ENCODE measurements around the gene DYSF.

The DYSF gene

DNA sequence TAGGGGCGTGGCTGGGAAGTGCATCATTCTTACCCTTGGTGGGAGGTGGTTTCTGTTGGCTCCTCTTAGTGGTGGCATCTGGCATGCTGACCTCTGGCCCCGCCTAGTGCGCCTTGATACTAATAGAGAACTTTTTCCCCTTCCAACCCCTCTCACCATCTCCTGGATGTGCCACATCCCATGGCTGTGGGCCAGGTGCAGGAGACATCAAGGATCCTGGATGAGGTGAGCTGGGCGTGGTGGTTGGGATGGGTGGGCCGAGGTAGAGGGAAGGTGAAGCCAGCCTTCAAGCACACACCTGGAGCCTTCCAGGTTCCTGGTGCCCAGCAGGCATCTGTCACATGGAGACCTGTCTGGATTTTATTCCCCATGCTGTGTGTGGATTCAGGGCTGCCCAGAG lies 149.2 kb downstream of the DYSF start:
- no peak for DNase-seq (ENCODE audit: low read depth)
- TF ChIP-seq, protein P1, sequence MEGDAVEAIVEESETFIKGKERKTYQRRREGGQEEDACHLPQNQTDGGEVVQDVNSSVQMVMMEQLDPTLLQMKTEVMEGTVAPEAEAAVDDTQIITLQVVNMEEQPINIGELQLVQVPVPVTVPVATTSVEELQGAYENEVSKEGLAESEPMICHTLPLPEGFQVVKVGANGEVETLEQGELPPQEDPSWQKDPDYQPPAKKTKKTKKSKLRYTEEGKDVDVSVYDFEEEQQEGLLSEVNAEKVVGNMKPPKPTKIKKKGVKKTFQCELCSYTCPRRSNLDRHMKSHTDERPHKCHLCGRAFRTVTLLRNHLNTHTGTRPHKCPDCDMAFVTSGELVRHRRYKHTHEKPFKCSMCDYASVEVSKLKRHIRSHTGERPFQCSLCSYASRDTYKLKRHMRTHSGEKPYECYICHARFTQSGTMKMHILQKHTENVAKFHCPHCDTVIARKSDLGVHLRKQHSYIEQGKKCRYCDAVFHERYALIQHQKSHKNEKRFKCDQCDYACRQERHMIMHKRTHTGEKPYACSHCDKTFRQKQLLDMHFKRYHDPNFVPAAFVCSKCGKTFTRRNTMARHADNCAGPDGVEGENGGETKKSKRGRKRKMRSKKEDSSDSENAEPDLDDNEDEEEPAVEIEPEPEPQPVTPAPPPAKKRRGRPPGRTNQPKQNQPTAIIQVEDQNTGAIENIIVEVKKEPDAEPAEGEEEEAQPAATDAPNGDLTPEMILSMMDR (IDR thresholded peaks at IDR 0.05; ENCODE audit: low read length, missing control alignments) = no peak

DNA sequence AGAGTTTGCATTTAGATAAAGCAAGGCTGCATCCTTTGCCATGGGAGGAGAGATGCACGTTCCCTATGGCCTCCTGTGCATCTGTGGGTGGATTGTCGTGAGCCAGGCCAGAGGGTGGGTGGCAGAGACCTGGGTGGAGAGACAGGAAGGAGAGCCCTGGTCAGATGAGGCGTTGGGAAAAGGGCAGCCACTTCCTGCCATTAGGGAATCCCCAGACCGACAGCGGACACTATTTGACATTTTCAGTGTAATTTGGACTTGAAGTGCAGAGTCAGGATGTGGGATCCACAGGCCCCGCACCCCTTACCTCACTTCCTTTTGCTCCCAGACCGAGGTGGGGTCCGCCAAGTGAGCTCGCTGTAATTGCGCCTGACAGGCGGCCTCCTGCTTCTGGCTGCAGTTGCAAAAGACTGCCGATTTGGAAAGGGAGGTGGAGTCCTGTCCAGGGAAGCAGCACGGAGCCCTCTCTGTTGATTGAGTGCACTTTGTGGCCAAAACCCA lies 150.0 kb downstream of the DYSF start:
- TF ChIP-seq, protein P1 (IDR thresholded peaks at IDR 0.05; ENCODE audit: low read length, missing control alignments) = no peak
- H3K4me3 ChIP-seq (replicated peaks; ENCODE audit: low read depth, low read length) = no peak overlapping the region
- DNase-seq (ENCODE audit: low read depth) = peak; percentile 44

More for the DNA sequence above, 149.2 kb downstream of the DYSF start:
- no peak overlapping the region for H3K4me3 ChIP-seq (replicated peaks; ENCODE audit: low read depth, low read length)

DNA sequence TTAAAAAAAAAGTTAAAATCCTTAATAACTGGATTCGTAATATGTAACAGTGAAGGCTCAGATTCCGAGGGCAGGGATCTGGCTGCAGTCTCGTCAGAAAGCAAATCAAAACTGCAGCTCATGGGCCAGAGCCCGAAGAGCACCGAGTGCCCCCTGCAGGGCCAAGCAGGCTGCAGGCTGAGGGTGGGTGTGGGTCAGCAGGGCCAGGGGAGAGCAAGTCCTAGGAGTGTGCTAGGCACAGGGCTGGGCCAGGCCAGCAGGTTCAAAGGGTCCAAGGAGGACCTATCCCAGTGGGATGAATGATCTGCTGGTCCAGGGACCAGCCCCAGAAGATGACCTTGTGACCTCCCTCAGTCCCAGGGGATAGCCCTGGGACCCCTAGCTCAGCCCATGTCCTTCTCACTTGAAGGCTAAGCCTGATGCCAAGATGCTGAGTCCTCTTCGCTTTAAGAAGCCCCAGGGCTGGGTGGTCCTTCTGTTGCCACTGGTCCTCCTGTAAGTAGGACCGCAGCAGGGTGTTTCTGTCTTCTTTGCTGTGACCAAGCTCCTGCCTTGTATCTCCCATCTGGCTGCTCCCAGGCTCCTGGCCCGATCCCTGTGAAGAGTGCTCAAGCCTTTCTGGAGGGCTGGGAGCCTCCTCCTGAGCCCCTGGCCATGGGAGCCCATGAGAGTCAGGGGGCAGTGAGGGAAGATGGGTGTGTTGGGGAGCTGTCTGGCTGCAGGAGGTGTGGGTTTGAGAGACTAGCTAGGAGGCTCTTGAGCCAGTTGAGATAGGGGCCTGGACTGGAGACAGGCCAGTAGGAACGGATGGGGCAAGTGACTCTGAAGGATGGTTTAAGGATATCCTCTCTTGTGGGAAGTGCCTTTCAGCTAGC lies 150.7 kb downstream of the DYSF start:
- DNase-seq (ENCODE audit: low read depth) = no peak
- TF ChIP-seq, protein P1 (IDR thresholded peaks at IDR 0.05; ENCODE audit: low read length, missing control alignments) = peak; percentile 14
- H3K4me3 ChIP-seq (replicated peaks; ENCODE audit: low read depth, low read length) = no peak overlapping the region

DNA sequence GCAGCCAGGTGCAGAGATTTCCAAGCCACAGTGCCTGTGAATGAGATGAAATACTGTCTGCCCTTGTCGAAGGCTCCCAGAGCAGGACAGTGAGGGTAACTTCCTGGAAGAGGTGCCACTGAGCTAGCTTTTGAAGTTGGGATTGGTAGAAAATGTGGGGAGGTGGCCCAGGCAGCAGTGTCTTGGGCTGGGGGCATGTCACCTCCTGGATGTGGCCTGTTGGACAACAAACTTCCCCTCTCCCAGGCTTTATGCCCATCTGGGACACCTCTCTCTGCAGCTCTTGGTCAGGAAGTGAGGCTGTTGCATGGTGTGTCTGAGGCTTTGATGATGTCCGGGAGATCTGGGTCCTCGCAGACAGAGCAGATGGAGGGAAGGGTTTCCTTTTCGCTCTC lies 151.4 kb downstream of the DYSF start:
- TF ChIP-seq, protein P1 (IDR thresholded peaks at IDR 0.05; ENCODE audit: low read length, missing control alignments) = no peak
- no peak for DNase-seq (ENCODE audit: low read depth)
- H3K4me3 ChIP-seq (replicated peaks; ENCODE audit: low read depth, low read length) = no peak overlapping the region

DNA sequence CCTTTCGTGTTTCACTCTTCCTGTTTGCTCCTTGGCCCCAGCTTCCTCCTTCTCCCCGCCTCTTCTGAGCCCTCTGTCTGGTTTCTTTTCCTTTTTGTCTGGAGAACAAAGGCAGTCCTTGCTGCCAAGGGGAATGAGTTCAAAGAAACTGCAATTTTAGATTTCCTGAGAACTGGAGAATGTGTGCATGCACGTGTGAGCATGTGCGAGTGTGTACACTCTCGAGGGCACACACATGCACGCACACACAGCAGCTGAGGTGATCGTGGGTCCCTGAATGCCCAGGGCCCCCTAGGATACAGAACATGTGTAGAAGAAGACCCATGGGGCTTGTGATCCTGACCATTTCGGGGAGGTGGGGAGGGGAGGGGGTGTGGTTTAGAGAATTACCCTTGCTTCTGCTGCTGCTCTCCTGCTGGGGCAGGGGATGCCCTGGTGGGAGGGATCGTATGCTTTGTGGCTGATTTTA lies 151.8 kb downstream of the DYSF start:
- DNase-seq (ENCODE audit: low read depth) = peak; percentile 34
- no peak overlapping the region for H3K4me3 ChIP-seq (replicated peaks; ENCODE audit: low read depth, low read length)
- TF ChIP-seq, protein P1 (IDR thresholded peaks at IDR 0.05; ENCODE audit: low read length, missing control alignments) = no peak

DNA sequence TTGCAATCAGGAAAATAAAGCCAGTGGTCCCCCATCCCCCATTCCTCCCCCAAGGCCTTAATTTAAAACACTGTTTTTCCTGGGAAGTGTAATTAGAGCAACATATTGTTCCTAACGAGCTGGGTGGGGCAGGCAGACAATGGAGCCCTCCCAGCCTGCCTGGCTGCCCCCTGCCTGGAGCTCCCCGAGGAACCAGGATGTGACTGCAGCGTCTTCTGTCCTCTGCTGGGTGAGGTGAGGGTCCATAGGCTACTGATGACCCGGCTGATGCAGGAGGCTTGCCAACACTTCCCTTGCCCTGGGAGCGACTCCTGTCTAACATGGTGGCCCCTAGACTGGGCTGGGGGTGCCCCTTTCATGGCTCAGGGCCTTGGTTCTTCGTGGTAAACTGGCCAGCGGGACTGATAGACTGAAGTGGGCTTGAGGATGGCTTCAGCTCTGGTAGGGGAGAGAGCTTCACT lies 152.4 kb downstream of the DYSF start:
- TF ChIP-seq, protein P1 (IDR thresholded peaks at IDR 0.05; ENCODE audit: low read length, missing control alignments) = no peak
- no peak for DNase-seq (ENCODE audit: low read depth)
- H3K4me3 ChIP-seq (replicated peaks; ENCODE audit: low read depth, low read length) = no peak overlapping the region
